Caco-2 (cell line): ENCODE measurements around the gene APCS. TPM values are rescaled to one million over a fixed set of nuclear protein-coding genes. Genes with fewer than 3 reads are reported as not detected.

Experiments
- BruUV-seq: library from RNA; stranded (reverse); fragments of 400-500 nt; replicated peaks from 2 replicates; lab custom pipeline; 2021; lab: Mats Ljungman, UMichigan
- CTCF ChIA-PET: fragments of 300-600 bp; sonication (Branson Sonifier 250); formaldehyde crosslinking; loops from one replicate; lab custom pipeline; 2022; ENCODE audit warnings: antibody characterized with exemption; lab: Charles Lee
- POLR2A ChIA-PET: fragments of 300-600 bp; sonication (Branson Sonifier 250); formaldehyde crosslinking; loops from one replicate; lab custom pipeline; 2022; ENCODE audit warnings: antibody characterized with exemption; lab: Charles Lee
- DNase-seq, 2 experiments: peaks; one replicate each; pipeline versions ENCODE4 v3.0.0 to v3.0.0-alpha.2; 2020 to 2022
- H3K27me3 ChIP-seq: replicated peaks from 2 replicates; pipeline ENCODE4 v1.6.0; 2011; ENCODE audit warnings: low read length; ENCODE audit not compliant: control insufficient read depth, insufficient read depth
- H3K36me3 ChIP-seq: 2 replicates; pipeline ENCODE4 v1.5.1; 2011; ENCODE audit warnings: low read length; ENCODE audit not compliant: control insufficient read depth, insufficient read depth
- H3K4me1 ChIP-seq: fragments of 250-450 bp; sonication (Bioruptor Pico); 2 replicates; pipeline ENCODE4 v1.5.1; 2020; ENCODE audit warnings: mild to moderate bottlenecking
- H3K4me3 ChIP-seq: 2 replicates; pipeline ENCODE4 v1.5.1; 2011; ENCODE audit warnings: low read depth, mild to moderate bottlenecking, control low read depth, low read length
- H3K9me3 ChIP-seq: fragments of 250-450 bp; sonication (Bioruptor Pico); 2 replicates; pipeline ENCODE4 v1.5.1; 2020; ENCODE audit warnings: mild to moderate bottlenecking, moderate library complexity
- H3K27ac Mint-ChIP-seq: one replicate; pipeline ENCODE4 v1.8.0; 2022; ENCODE audit warnings: mixed read lengths; ENCODE audit not compliant: unreplicated experiment
- H3K27me3 Mint-ChIP-seq: one replicate; pipeline ENCODE4 v1.8.0; 2022; ENCODE audit warnings: mixed read lengths; ENCODE audit not compliant: insufficient read depth, unreplicated experiment
- H3K36me3 Mint-ChIP-seq: one replicate; pipeline ENCODE4 v1.8.0; 2022; ENCODE audit warnings: mild to moderate bottlenecking, mixed read lengths; ENCODE audit not compliant: insufficient read depth, unreplicated experiment
- H3K4me1 Mint-ChIP-seq: one replicate; pipeline ENCODE4 v1.8.0; 2022; ENCODE audit warnings: low read depth, mixed read lengths; ENCODE audit not compliant: unreplicated experiment
- H3K4me3 Mint-ChIP-seq: one replicate; pipeline ENCODE4 v1.8.0; 2022; ENCODE audit warnings: mild to moderate bottlenecking, moderate library complexity, mixed read lengths; ENCODE audit not compliant: unreplicated experiment
- H3K9me3 Mint-ChIP-seq: one replicate; pipeline ENCODE4 v1.8.0; 2022; ENCODE audit warnings: mixed read lengths; ENCODE audit not compliant: unreplicated experiment
- CTCF ChIP-seq, 2 experiments: fragments of 200-600 bp in 1 of 2; IDR thresholded peaks; 1 replicate in 1 of 2; 2 replicates in 1 of 2; pipeline versions ENCODE4 v1.5.1 to v1.8.0; 2011 to 2022; ENCODE audit warnings: antibody characterized with exemption in 1 of 2, control low read depth in 1 of 2, inconsistent platforms in 1 of 2, low read depth in 1 of 2, low read length in 1 of 2, mild to moderate bottlenecking in 1 of 2, moderate library complexity in 1 of 2; ENCODE audit not compliant: insufficient read depth in 1 of 2, severe bottlenecking in 1 of 2, unreplicated experiment in 1 of 2
- intact Hi-C: fragments of 100-400 bp; cut with micrococcal nuclease; formaldehyde crosslinking; loops from one replicate; pipeline ENCODE4 v1.10.0; 2022; ENCODE audit not compliant: unreplicated experiment
- total RNA-seq: library from RNA; stranded (reverse); gene quantifications from 2 replicates; pipeline ENCODE4 v1.2.3, GENCODE V29; 2022

The APCS gene
- total RNA-seq, 1 experiment from 2014 or later = not detected

- Histone ChIP-seq H3K4me3 (no peak overlapping the region), H3K4me1 (no peaks in the 10 kb centered on the region), H3K9me3 (no peaks in the 10 kb centered on the region), H3K27me3 (no peaks in the 10 kb centered on the region), H3K36me3 (no peaks in the 10 kb centered on the region)
- Mint-ChIP-seq H3K4me3 (no peak overlapping the region), H3K36me3 (no peaks in the 10 kb centered on the region), H3K4me1 (no peaks in the 10 kb centered on the region), H3K27me3 (no peaks in the 10 kb centered on the region), H3K9me3 (peaks cover 10% of the 10 kb centered on the region), H3K27ac (no peak overlapping the region)
- DNase-seq = no peak
- intact Hi-C loops = no loop called here
- BruUV-seq = no TSS peak
- CTCF ChIA-PET = no interaction called here
- no peak for TF ChIP-seq CTCF (IDR thresholded peaks at IDR 0.05; ENCODE audit: insufficient read depth in 1 of 2, low read depth in 1 of 2, low read length in 1 of 2, severe bottlenecking in 1 of 2, unreplicated experiment in 1 of 2)
- POLR2A ChIA-PET = no interaction called here
These were observed 26.1 kb upstream of the APCS start for GRCh38 chr1:159561497-159561896.

- BruUV-seq = no TSS peak
- Mint-ChIP-seq H3K9me3 (peaks cover 10% of the 10 kb centered on the region), H3K4me3 (no peak overlapping the region), H3K27ac (no peak overlapping the region), H3K4me1 (no peaks in the 10 kb centered on the region), H3K27me3 (no peaks in the 10 kb centered on the region), H3K36me3 (no peaks in the 10 kb centered on the region)
- CTCF ChIA-PET = no interaction called here
- intact Hi-C loops = no loop called here
- no peak for TF ChIP-seq CTCF (IDR thresholded peaks at IDR 0.05; ENCODE audit: insufficient read depth in 1 of 2, low read depth in 1 of 2, low read length in 1 of 2, severe bottlenecking in 1 of 2, unreplicated experiment in 1 of 2)
- Histone ChIP-seq H3K9me3 (no peaks in the 10 kb centered on the region), H3K27me3 (no peaks in the 10 kb centered on the region), H3K36me3 (no peaks in the 10 kb centered on the region), H3K4me1 (no peaks in the 10 kb centered on the region), H3K4me3 (no peak overlapping the region)
- no peak for DNase-seq
- POLR2A ChIA-PET = no interaction called here
These were observed 24.9 kb upstream of the APCS start for GRCh38 chr1:159562680-159563079.

GRCh38 chr1:159577446-159577845 is 10.2 kb upstream of the APCS start:
- Histone ChIP-seq H3K4me3 (no peak overlapping the region), H3K4me1 (no peaks in the 10 kb centered on the region), H3K36me3 (no peaks in the 10 kb centered on the region), H3K9me3 (no peaks in the 10 kb centered on the region), H3K27me3 (no peaks in the 10 kb centered on the region)
- H3K36me3 Mint-ChIP-seq = no peaks in the 10 kb centered on the region
- ChIA-PET CTCF (no interaction called here), POLR2A (no interaction called here)
- no peak overlapping the region for H3K27ac Mint-ChIP-seq
- no peak for TF ChIP-seq CTCF (IDR thresholded peaks at IDR 0.05; ENCODE audit: insufficient read depth in 1 of 2, low read depth in 1 of 2, low read length in 1 of 2, severe bottlenecking in 1 of 2, unreplicated experiment in 1 of 2)
- peaks cover 12% of the 10 kb centered on the region for H3K27me3 Mint-ChIP-seq
- no peak for DNase-seq
- intact Hi-C loops = no loop called here
- BruUV-seq = no TSS peak
- H3K4me3 Mint-ChIP-seq = no peak overlapping the region
- no peaks in the 10 kb centered on the region for H3K9me3 Mint-ChIP-seq
- no peaks in the 10 kb centered on the region for H3K4me1 Mint-ChIP-seq
